ENCODE results near the gene PDE4D.

PDE4D gene

GRCh38 chr5:59528202-59528862 lies 365.2 kb downstream of the PDE4D start:
- no peak overlapping the region for H3K4me2 ChIP-seq (ENCODE audit: low read length)
- no peak overlapping the region for H3K4me3 ChIP-seq (ENCODE audit: low read length)
- no peaks in the 10 kb centered on the region for H3K9me3 ChIP-seq (replicated peaks; ENCODE audit: low read length)
- no peak overlapping the region for H3K9ac ChIP-seq (ENCODE audit: low read depth, low read length)
- H3K36me3 ChIP-seq (ENCODE audit: insufficient read depth, low read length): no peaks in the 10 kb centered on the region
- H3K4me1 ChIP-seq (ENCODE audit: control insufficient read depth, insufficient read depth, low read length): peaks cover 28% of the 10 kb centered on the region
- H3K27me3 ChIP-seq (ENCODE audit: control insufficient read depth, insufficient read depth, low read length): no peaks in the 10 kb centered on the region

DNA sequence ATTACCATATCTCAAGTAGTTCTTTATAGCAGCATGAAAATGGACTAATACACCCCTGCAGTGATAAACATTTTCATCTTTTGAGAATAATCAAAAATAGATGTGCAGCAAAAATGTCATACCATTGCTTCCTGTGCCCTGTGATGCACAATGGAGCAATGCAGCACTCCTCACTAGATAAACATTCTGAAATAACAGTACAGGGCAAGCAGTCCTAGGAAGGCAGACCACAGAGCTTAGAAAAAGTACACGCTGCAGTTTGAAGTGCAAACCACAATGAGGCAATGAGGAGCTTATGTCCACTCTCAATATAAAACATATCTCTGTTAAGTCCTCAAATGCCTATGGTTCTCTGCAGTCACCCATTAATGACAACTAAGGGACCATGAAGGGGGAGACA lies 367.6 kb downstream of the PDE4D start:
- H3K36me3 ChIP-seq (ENCODE audit: insufficient read depth, low read length): no peaks in the 10 kb centered on the region
- H3K27me3 ChIP-seq (ENCODE audit: control insufficient read depth, insufficient read depth, low read length): no peaks in the 10 kb centered on the region
- peak overlapping the region; percentile 10 for H3K4me3 ChIP-seq (ENCODE audit: low read length)
- no peaks in the 10 kb centered on the region for H3K9me3 ChIP-seq (replicated peaks; ENCODE audit: low read length)
- peak overlapping the region; percentile 48 for H3K4me2 ChIP-seq (ENCODE audit: low read length)
- peaks cover 38% of the 10 kb centered on the region for H3K4me1 ChIP-seq (ENCODE audit: control insufficient read depth, insufficient read depth, low read length)
- H3K9ac ChIP-seq (ENCODE audit: low read depth, low read length): peak overlapping the region; percentile 34

DNA sequence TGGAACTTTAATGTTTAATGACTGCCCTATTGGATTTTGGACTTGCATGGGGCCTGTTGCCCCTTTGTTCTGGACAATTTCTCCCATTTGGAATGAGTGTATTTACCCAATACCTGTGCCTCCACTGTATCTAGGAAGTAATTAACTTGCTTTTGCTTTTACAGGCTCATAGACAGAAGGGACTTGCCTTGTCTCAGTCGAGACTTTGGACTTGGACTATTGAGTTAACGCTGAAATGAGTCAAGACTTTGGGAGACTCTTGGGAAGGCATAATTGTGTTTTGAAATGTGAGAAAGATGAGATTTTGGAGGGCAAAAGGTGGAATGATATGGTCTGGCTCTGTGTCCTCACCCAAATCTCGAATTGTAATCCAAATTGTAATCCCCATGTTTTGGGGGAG lies 368.2 kb downstream of the PDE4D start:
- H3K4me3 ChIP-seq (ENCODE audit: low read length): peak overlapping the region; percentile 9
- H3K9me3 ChIP-seq (replicated peaks; ENCODE audit: low read length): no peaks in the 10 kb centered on the region
- peaks cover 38% of the 10 kb centered on the region for H3K4me1 ChIP-seq (ENCODE audit: control insufficient read depth, insufficient read depth, low read length)
- no peak overlapping the region for H3K9ac ChIP-seq (ENCODE audit: low read depth, low read length)
- peak overlapping the region; percentile 24 for H3K4me2 ChIP-seq (ENCODE audit: low read length)
- H3K36me3 ChIP-seq (ENCODE audit: insufficient read depth, low read length): no peaks in the 10 kb centered on the region
- H3K27me3 ChIP-seq (ENCODE audit: control insufficient read depth, insufficient read depth, low read length): no peaks in the 10 kb centered on the region

DNA sequence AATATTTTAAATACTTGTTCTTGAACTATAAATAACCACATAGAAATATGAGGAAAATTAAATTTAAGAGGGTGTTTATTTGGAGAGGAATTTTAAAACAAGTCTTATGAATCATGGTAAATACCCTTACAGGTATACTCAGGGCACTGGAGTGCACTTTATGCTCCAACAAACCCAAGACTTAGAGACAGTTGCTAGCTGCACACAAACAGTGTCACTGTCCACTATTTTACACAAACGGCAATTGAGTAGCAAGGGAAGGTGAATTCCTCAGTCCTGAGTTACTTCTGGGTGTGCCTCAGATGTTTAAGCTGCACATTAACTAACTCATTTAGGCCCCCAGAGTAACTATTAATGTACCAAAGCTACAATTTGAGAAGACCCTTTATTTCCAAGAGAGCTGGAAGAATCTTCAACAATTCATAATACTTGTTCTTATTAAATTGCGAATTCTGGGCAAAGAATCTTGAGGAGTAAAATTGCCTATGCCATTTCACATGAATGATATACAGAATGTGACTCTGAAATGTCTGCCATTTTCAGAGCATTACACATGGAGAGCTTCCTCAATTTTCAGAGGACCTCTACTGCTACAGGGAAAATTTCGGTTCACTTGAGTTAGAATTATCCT lies 371.2 kb downstream of the PDE4D start:
- peaks cover 43% of the 10 kb centered on the region for H3K4me1 ChIP-seq (ENCODE audit: control insufficient read depth, insufficient read depth, low read length)

DNA sequence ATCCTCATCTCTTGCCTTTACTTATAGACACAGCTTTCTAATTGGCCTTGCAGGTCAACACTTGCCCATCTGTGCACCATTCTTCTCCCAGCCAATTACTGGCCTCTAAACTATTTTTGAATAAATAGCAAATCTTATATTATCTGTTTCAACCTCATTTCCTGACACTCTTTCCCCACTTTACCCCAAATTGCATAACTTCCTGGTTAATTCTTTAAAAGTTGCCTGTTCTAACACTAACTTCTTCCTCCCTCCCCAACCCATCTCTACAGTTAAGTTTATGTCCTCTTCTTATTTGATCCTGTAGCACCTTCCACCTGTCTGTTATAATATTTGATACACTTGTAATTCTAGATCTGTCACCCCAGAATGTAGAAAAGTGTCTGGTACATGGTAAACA lies 372.1 kb downstream of the PDE4D start:
- Histone ChIP-seq H3K9ac (ENCODE audit: low read depth, low read length) (no peak overlapping the region), H3K27me3 (ENCODE audit: control insufficient read depth, insufficient read depth, low read length) (no peaks in the 10 kb centered on the region), H3K4me2 (ENCODE audit: low read length) (no peak overlapping the region), H3K4me3 (ENCODE audit: low read length) (no peak overlapping the region), H3K9me3 (replicated peaks; ENCODE audit: low read length) (no peaks in the 10 kb centered on the region), H3K4me1 (ENCODE audit: control insufficient read depth, insufficient read depth, low read length) (peaks cover 42% of the 10 kb centered on the region), H3K36me3 (ENCODE audit: insufficient read depth, low read length) (no peaks in the 10 kb centered on the region)

More for the DNA sequence above, 371.2 kb downstream of the PDE4D start:
- Histone ChIP-seq H3K9ac (ENCODE audit: low read depth, low read length) (no peak overlapping the region), H3K4me3 (ENCODE audit: low read length) (no peak overlapping the region), H3K9me3 (replicated peaks; ENCODE audit: low read length) (no peaks in the 10 kb centered on the region), H3K4me2 (ENCODE audit: low read length) (no peak overlapping the region), H3K36me3 (ENCODE audit: insufficient read depth, low read length) (no peaks in the 10 kb centered on the region), H3K27me3 (ENCODE audit: control insufficient read depth, insufficient read depth, low read length) (no peaks in the 10 kb centered on the region)

DNA sequence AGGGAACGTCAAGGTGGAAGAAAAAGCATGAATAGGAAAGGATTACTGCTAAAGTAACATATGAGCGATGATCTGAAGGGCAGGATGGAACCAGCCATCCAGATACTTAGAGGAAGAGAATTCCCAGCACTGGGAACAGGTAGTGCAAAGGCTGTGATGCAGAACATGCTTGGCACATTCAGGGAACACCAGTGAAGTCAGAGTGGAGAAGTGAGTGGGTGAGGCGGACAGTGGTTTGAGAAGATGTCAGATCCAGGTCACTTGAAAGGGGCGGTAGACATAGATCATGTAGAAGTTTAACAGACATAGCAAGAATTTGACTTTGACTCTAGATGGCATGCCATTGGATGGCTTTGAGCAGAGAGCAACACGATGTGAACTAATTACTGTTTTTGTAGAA lies 374.2 kb downstream of the PDE4D start:
- Histone ChIP-seq H3K9me3 (replicated peaks; ENCODE audit: low read length) (no peaks in the 10 kb centered on the region), H3K4me3 (ENCODE audit: low read length) (no peak overlapping the region), H3K4me2 (ENCODE audit: low read length) (no peak overlapping the region), H3K36me3 (ENCODE audit: insufficient read depth, low read length) (no peaks in the 10 kb centered on the region), H3K27me3 (ENCODE audit: control insufficient read depth, insufficient read depth, low read length) (no peaks in the 10 kb centered on the region), H3K9ac (ENCODE audit: low read depth, low read length) (no peak overlapping the region), H3K4me1 (ENCODE audit: control insufficient read depth, insufficient read depth, low read length) (peaks cover 31% of the 10 kb centered on the region)

GRCh38 chr5:59517926-59518585 lies 375.5 kb downstream of the PDE4D start:
- no peaks in the 10 kb centered on the region for H3K27me3 ChIP-seq (ENCODE audit: control insufficient read depth, insufficient read depth, low read length)
- H3K36me3 ChIP-seq (ENCODE audit: insufficient read depth, low read length): no peaks in the 10 kb centered on the region
- H3K9me3 ChIP-seq (replicated peaks; ENCODE audit: low read length): no peaks in the 10 kb centered on the region
- H3K4me2 ChIP-seq (ENCODE audit: low read length): peak overlapping the region; percentile 70
- peaks cover 31% of the 10 kb centered on the region for H3K4me1 ChIP-seq (ENCODE audit: control insufficient read depth, insufficient read depth, low read length)
- H3K4me3 ChIP-seq (ENCODE audit: low read length): no peak overlapping the region
- peak overlapping the region; percentile 32 for H3K9ac ChIP-seq (ENCODE audit: low read depth, low read length)

DNA sequence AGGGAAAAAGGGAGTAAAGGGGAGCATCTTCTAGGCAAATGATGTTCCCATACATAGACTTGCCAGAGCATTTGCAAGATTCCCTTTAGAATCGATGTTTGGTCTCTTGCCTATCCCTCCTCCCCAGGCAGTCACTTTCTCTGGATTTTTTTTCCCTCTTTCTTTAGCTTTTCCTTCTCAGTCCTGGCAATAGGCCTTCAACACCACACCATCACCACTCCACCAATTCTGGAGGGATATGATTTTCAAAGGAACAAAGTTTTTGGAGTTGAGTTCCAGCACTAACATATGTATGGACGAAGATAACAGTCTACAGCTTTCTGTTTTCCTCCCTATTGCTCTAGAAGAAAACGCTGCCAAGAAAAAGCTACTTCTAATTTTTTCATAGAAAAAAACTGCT lies 377.4 kb downstream of the PDE4D start:
- no peak overlapping the region for H3K4me3 ChIP-seq (ENCODE audit: low read length)
- no peak overlapping the region for H3K9ac ChIP-seq (ENCODE audit: low read depth, low read length)
- H3K4me2 ChIP-seq (ENCODE audit: low read length): no peak overlapping the region
- H3K36me3 ChIP-seq (ENCODE audit: insufficient read depth, low read length): no peaks in the 10 kb centered on the region
- H3K27me3 ChIP-seq (ENCODE audit: control insufficient read depth, insufficient read depth, low read length): no peaks in the 10 kb centered on the region
- no peaks in the 10 kb centered on the region for H3K9me3 ChIP-seq (replicated peaks; ENCODE audit: low read length)
- H3K4me1 ChIP-seq (ENCODE audit: control insufficient read depth, insufficient read depth, low read length): peaks cover 22% of the 10 kb centered on the region

DNA sequence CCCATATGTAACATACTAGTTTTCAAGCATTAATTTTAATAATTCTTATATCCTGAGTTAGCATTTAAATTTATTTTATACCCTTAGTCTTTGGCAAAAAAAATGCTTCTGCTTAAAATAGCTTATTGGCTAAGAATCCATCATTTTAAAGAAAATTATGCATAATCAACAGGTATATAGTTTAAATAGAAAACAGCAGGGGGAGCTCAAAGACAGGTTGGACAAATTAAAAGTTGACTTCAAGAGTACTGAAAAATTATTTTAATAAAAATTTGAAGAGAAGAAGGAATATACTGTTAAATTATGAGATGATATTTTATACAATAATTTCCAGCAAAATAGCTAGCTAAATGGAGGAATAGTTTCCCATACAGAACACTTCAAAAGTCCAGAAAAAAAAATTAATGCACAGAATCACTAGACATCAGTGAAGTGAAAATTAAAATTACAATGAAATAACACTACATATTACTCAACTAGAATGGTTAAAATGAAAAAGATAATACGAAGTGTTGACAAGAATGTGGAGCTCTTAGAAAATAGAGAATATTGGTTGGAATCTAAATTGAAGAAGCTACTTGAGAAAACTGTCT lies 387.1 kb downstream of the PDE4D start:
- Histone ChIP-seq H3K4me2 (ENCODE audit: low read length) (no peak overlapping the region), H3K4me3 (ENCODE audit: low read length) (no peak overlapping the region), H3K36me3 (ENCODE audit: insufficient read depth, low read length) (no peaks in the 10 kb centered on the region), H3K4me1 (ENCODE audit: control insufficient read depth, insufficient read depth, low read length) (peaks cover 7% of the 10 kb centered on the region), H3K9ac (ENCODE audit: low read depth, low read length) (no peak overlapping the region), H3K9me3 (replicated peaks; ENCODE audit: low read length) (no peaks in the 10 kb centered on the region), H3K27me3 (ENCODE audit: control insufficient read depth, insufficient read depth, low read length) (no peaks in the 10 kb centered on the region)

GRCh38 chr5:59504043-59504442 lies 389.5 kb downstream of the PDE4D start:
- no peak overlapping the region for H3K4me2 ChIP-seq (ENCODE audit: low read length)
- peaks cover 7% of the 10 kb centered on the region for H3K4me1 ChIP-seq (ENCODE audit: control insufficient read depth, insufficient read depth, low read length)
- H3K9me3 ChIP-seq (replicated peaks; ENCODE audit: low read length): no peaks in the 10 kb centered on the region
- no peak overlapping the region for H3K4me3 ChIP-seq (ENCODE audit: low read length)
- no peak overlapping the region for H3K9ac ChIP-seq (ENCODE audit: low read depth, low read length)
- no peaks in the 10 kb centered on the region for H3K27me3 ChIP-seq (ENCODE audit: control insufficient read depth, insufficient read depth, low read length)
- H3K36me3 ChIP-seq (ENCODE audit: insufficient read depth, low read length): no peaks in the 10 kb centered on the region

GRCh38 chr5:59503220-59503619 lies 390.3 kb downstream of the PDE4D start:
- no peak overlapping the region for H3K9ac ChIP-seq (ENCODE audit: low read depth, low read length)
- H3K4me1 ChIP-seq (ENCODE audit: control insufficient read depth, insufficient read depth, low read length): peaks cover 7% of the 10 kb centered on the region
- H3K27me3 ChIP-seq (ENCODE audit: control insufficient read depth, insufficient read depth, low read length): no peaks in the 10 kb centered on the region
- H3K9me3 ChIP-seq (replicated peaks; ENCODE audit: low read length): no peaks in the 10 kb centered on the region
- H3K4me2 ChIP-seq (ENCODE audit: low read length): no peak overlapping the region
- H3K36me3 ChIP-seq (ENCODE audit: insufficient read depth, low read length): no peaks in the 10 kb centered on the region
- H3K4me3 ChIP-seq (ENCODE audit: low read length): no peak overlapping the region

Measured in skeletal muscle satellite cell (primary cell).